DMS53 treated with DMSO at 0.1 percent for 48 hours (cell line): ENCODE results near the gene IGFBP1.

Experiments used
- DNase-seq: peaks from one replicate; lab custom pipeline; 2025; ENCODE audit not compliant: unreplicated experiment; lab: John Stamatoyannopoulos, UW

The IGFBP1 gene

GRCh38 chr7:45880433-45880860, 7.8 kb upstream of the IGFBP1 start:
- no peak for DNase-seq

DNA sequence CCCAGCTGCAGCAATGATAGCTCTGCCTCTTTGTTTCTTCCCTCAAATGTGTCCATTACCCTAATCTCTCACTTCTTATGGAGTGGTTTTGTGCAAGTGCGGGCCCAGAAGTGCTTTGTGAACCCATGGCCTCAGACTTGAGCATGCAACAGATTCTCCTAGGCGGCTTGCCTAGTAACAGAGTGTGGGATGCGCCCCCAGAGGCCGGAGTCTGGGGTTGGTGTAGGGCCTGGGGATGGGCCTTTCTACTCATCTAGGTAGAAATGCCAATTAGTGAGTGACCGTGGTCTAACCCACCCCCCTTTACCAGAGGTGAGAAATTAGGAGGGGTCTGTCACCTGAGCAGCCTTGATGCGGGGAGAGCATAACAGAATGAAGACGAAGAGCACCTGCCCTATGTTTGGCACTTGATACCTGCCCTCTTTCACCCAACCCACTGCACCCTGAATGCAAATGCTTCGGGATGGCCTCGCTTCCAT, 7.0 kb upstream of the IGFBP1 start:
- no peak for DNase-seq

- no peak for DNase-seq
Observed at GRCh38 chr7:45881759-45882464, 6.4 kb upstream of the IGFBP1 start.

GRCh38 chr7:45882465-45882810, 5.8 kb upstream of the IGFBP1 start:
- DNase-seq = peak; percentile 79

DNA sequence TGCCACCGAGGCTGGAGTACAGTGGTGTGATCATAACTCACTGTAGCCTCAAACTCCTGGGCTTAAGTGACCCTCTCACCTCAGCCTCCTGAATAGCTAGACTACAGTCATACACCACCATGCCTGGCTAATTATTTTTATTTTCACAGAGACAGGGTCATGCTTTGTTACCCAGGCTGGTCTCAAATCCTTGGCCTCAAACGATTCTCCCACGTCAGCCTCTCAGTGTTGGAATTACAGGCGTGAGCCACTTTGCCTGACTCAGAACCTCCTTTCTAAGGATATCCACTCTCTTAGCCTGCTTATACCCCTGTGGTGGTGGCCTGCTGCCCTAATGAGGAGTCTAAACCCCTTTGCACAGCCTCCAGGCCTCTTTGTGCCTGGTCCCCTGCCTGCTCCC, 4.2 kb upstream of the IGFBP1 start:
- no peak for DNase-seq

DNA sequence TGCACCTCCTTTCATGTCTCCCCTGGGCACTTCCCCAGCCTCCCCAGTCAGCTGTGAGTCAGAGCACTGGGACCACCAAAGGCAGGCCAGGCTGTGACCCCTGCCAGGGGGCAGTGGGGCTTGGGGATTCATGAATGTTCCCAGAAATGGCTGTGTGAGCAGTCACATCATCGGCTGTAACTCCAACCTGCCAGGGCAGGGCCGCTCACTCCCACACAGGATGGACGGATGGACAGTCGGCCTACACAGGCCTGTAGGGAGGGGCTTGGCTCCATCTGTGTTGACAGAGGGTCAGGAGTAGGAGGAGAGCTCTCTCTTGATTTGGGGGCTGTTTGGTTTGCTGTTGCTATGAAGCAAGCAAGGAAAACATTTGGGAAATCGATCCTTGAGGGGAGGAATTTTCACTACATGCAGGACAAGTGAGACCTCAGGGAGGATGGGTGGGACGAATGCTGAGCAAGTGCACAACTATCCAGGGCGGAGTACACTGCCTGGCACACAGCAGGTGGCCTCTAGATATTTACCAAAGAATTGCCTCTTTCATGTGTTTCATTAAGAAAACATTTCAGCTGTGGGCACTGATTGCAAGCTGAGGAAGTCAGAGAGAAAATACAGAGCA, 2.9 kb upstream of the IGFBP1 start:
- DNase-seq = no peak

DNA sequence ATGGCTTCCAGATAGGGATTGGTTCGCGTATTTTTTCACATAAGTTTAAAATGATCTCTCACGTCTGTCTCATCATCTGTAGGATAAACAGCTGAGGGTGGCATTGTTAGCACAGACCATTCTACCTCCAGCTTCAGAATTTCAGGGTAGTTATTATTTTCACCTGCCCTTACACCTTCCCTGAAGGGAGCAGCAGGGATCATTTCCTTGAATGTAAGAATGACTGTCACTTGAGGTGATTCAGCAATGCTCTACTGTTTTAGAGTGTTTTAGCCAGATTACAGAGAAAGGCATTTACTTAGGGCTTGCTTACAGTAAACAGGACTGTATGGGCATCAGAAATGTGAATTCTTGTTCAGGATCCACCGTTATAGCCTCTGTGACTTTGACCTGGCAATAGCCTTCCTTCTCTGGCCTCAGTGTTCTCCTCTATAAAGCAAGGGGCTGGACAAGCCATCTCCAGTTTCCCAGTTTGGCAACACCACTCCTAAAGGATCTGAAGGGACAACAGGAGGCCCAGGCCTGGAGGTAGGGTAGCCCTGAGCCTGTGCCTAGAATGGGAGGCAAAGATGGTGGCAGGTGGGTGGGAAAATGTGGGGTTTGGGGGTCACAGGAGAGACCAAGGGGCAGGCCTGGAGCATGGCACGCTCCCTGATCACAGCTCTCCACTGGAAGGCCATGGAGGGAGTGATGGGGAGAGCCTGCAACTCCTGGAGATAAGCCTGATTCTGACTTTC, 1.2 kb upstream of the IGFBP1 start:
- no peak for DNase-seq

DNA sequence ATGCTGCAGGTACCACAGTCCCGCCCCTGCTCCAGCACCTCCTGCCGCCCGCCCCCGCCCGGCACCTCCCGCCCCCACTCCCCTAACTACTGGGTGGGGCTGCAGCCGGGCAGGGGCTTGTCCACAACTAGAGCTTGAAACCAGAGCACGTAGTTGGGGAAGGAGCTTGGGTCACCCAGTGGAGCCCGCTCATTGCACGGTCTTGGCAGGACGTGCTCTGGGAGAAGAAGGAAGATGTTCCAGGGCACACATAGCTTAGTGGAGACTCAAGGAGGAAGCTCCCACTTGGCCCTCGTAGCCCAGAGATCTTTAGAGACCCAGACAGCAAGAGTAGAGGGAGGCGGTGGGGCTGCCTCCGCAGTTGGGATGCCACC, 692 bp downstream of the IGFBP1 start:
- DNase-seq = no peak

GRCh38 chr7:45889367-45890067, 1.2 kb downstream of the IGFBP1 start:
- no peak for DNase-seq

DNA sequence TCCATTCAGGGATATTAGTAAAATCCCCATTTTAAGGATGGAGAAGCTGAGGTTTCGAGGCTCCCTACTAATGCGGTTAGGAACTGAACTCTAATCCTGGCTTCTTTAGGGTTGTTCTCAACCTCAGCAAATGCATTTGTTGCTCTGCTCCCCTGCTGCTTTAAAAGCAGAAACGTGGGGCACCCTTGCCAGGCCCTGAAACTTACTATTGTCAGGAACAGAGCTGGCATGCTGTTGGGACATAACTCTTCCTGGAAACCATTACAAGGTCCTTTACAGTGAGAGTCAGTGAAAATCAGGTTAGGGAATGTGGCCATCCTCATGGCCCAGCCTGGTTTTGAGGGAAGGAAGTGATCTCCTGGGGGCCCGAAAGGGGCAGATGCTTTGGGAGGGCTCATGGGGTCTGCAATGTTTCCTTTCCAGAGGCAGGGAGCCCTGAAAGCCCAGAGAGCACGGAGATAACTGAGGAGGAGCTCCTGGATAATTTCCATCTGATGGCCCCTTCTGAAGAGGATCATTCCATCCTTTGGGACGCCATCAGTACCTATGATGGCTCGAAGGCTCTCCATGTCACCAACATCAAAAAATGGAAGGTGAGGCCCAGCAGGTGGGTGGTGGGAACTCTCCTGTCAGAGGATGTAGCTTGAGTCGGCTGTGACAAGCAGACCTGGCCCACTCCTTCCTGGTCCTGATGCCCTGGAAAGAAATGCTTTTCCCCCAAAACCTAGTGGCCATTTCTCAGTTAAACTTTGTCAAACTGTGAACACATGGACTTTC, 2.0 kb downstream of the IGFBP1 start:
- DNase-seq = no peak

DNA sequence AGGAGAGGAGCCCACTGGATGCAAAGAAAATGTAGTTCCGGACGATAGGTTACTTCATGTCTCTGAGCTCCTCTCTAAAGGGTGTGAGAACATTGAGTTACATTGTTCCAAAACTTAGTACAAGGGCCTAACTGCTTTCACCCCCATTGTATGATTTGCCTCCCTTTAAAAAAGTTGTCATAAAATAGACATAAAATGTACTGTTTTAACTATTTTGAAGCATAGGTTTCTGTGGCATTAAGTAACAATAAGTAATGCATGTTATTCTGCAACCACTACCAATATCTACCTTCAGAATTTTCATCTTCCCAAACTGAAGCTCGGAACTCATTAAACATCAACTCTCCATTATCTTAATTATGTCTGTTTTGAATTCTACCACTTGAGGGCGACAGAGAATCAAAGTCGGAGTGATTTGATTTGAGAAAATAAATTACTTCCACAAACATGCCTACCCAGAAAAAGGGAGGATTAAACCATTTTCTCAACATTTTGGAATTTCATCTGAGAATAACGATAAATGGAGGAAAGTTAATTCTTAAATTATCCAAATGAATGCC, 2.7 kb downstream of the IGFBP1 start:
- peak; percentile 6 for DNase-seq

DNA sequence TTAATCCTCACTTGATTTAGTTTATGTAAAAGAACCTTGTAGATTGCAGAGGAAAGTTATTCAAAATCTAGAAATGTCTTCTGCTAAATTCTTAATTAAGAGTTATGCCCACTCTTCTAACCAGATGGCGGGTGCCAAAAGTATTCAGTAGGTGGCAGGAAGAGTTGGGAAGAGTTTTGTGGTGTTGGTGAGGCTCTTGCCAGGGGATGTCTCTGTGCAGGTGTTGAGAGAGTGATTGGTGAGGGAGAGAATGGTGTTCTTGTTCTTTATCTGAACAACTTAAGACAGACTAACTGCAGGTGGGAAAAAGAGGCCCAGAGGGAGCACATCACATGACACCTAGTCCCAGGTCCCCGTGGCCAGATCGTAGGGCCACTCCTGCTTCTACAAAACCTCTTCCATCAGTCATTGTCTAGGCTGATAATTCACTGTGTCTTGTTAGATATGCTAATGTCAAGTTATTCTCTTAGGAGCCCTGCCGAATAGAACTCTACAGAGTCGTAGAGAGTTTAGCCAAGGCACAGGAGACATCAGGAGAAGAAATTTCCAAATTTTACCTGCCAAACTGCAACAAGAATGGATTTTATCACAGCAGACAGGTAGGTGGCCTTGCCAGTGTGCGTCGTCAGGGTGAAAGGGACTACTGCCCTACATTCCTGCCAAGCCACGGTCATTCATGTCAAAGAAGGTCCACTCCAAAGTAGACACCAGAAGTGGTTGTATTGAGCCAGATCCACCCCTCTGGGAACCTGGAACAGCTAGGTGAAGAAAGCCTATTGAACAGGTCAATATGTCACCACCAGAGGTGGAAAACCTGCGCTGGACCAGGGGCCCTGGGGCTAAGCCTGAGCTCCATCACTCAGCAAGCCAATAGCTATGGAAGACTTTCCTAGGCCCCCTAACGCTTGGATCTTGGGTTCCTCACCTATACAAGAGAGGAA, 3.4 kb downstream of the IGFBP1 start:
- DNase-seq = no peak

DNA sequence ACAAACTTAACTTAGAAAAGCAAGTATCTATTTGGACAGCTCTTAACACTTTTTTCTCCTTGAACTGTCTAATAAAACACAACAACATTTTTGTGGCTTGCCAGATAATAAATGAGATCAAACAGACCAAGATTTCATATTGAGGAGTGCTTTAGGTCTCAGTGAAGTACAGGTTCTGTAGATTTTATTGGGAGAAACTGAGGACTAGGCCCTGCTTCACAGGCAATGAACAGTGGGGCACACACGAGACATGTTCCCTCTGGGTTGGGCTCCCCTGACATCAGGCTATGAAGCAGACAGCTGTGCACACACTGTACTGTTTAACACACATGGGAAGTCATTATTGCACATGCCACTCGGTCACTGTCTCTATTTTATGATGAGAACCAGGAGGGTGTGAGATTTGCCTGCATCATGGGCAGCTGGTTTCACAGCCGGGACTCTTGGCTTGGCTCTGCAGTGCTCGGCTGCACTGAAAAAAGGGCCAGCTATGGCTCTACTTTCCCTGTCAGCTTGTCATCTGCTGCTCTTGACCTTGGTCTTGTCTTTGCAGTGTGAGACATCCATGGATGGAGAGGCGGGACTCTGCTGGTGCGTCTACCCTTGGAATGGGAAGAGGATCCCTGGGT, 4.2 kb downstream of the IGFBP1 start:
- no peak for DNase-seq

- DNase-seq = no peak
Observed at GRCh38 chr7:45893374-45893995, 5.2 kb downstream of the IGFBP1 start.

- DNase-seq = no peak
Observed at GRCh38 chr7:45893996-45894664, 5.8 kb downstream of the IGFBP1 start.

GRCh38 chr7:45894665-45895062, 6.4 kb downstream of the IGFBP1 start:
- no peak for DNase-seq

DNA sequence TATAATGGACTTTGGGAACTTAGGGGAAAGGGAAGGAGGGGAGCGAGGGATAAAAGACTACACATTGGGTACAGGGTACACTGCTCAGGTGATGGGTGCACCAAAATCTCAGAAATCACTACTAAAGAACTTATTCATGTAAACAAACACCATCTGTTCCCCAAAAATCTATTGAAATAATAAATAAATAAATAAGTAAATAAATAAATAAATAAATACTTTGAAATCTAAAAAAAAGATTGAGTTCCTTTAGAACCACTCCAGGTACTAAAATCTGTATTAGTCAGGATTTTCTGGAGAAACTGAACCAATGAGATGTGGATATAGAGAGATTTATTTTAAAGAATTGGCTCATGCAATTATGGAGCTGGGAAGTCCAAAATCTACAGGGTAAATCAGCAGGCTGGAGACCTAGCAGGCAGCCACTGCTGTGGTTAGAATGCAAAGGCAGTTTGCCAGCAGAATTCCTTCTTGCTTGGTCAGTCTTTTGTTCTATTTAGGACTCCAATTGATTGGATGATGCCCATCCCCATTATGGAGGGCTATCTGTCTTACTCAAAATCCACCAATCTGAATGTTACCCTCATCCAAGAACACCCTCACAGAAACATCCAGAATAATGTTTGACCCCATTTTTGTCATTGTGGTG, 8.9 kb downstream of the IGFBP1 start:
- DNase-seq = no peak
